IMR-90 (cell line): ENCODE results near the gene COL9A3. TPM values are rescaled to one million over a fixed set of nuclear protein-coding genes. Genes with fewer than 3 reads are reported as not detected.

Source experiments
- ATAC-seq: fragments of 200-7000 bp; cut with Tn5 transposase; 2 replicates; pipeline ENCODE4 v1.9.1; 2020; ENCODE audit warnings: low read depth, mild to moderate bottlenecking, moderate library complexity
- BruUV-seq: library from RNA; stranded (reverse); fragments of 400-500 nt; replicated peaks from 2 replicates; lab custom pipeline; 2021; lab: Mats Ljungman, UMichigan
- CTCF ChIA-PET: fragments of 300-600 bp; formaldehyde crosslinking; extraction: SDS; loops from one replicate; lab custom pipeline; 2021; ENCODE audit warnings: antibody characterized with exemption; lab: Yijun Ruan, JAX
- POLR2A ChIA-PET: fragments of 300-600 bp; sonication (Branson Sonifier 250); formaldehyde crosslinking; loops from one replicate; lab custom pipeline; 2022; ENCODE audit warnings: antibody characterized with exemption; ENCODE audit not compliant: unreplicated experiment; lab: Charles Lee
- DNase-seq: peaks from one replicate; pipeline ENCODE4 v3.0.0; 2013
- H2AFZ ChIP-seq: replicated peaks from 2 replicates; pipeline ENCODE3; 2013; ENCODE audit warnings: low read length, mild to moderate bottlenecking; ENCODE audit not compliant: poor library complexity
- H2AK5ac ChIP-seq: 2 replicates; pipeline ENCODE4 v1.6.1; 2013; ENCODE audit warnings: low read depth, low read length, inconsistent platforms
- H2AK9ac ChIP-seq: replicated peaks from 2 replicates; pipeline ENCODE3; 2013; ENCODE audit warnings: mild to moderate bottlenecking, low read depth, low read length, moderate library complexity; ENCODE audit not compliant: poor library complexity
- H2BK120ac ChIP-seq: 2 replicates; pipeline ENCODE4 v1.6.1; 2013; ENCODE audit warnings: low read depth, low read length, inconsistent platforms
- H2BK15ac ChIP-seq: 3 replicates; pipeline ENCODE4 v1.6.1; 2013; ENCODE audit warnings: low read depth, low read length, inconsistent platforms
- H2BK20ac ChIP-seq: 2 replicates; pipeline ENCODE4 v1.6.1; 2013; ENCODE audit warnings: low read depth, mild to moderate bottlenecking, inconsistent platforms, low read length, moderate library complexity
- H2BK5ac ChIP-seq: 2 replicates; pipeline ENCODE4 v1.6.1; 2013; ENCODE audit warnings: mild to moderate bottlenecking, low read depth, low read length, inconsistent platforms; ENCODE audit not compliant: poor library complexity, severe bottlenecking
- H3K14ac ChIP-seq: replicated peaks from 2 replicates; pipeline ENCODE4 v1.6.1; 2013; ENCODE audit warnings: low read depth, low read length, inconsistent platforms
- H3K18ac ChIP-seq: 2 replicates; pipeline ENCODE4 v1.6.1; 2013; ENCODE audit warnings: low read depth, low read length, control low read depth
- H3K23ac ChIP-seq: 2 replicates; pipeline ENCODE4 v1.6.1; 2013; ENCODE audit warnings: low read depth, low read length, inconsistent platforms
- H3K27ac ChIP-seq: 2 replicates; pipeline ENCODE4 v1.5.1; 2013; ENCODE audit warnings: mild to moderate bottlenecking, control low read depth, low read length; ENCODE audit not compliant: insufficient read depth
- H3K27me3 ChIP-seq: 2 replicates; pipeline ENCODE4 v1.6.1; 2013; ENCODE audit warnings: low read length; ENCODE audit not compliant: control insufficient read depth, insufficient read depth
- H3K36me3 ChIP-seq: 2 replicates; pipeline ENCODE4 v1.6.1; 2013; ENCODE audit warnings: low read length, mixed read lengths; ENCODE audit not compliant: control insufficient read depth, insufficient read depth
- H3K4ac ChIP-seq: 2 replicates; pipeline ENCODE4 v1.6.1; 2013; ENCODE audit warnings: low read depth, low read length, inconsistent platforms
- H3K4me1 ChIP-seq: 2 replicates; pipeline ENCODE4 v1.6.1; 2013; ENCODE audit warnings: low read length, mixed read lengths; ENCODE audit not compliant: control insufficient read depth, insufficient read depth
- H3K4me2 ChIP-seq: 2 replicates; pipeline ENCODE4 v1.6.1; 2013; ENCODE audit warnings: low read depth, mild to moderate bottlenecking, control low read depth, low read length, moderate library complexity
- H3K4me3 ChIP-seq: 2 replicates; pipeline ENCODE4 v1.5.1; 2013; ENCODE audit warnings: low read depth, mild to moderate bottlenecking, control low read depth, low read length, moderate library complexity; ENCODE audit not compliant: insufficient read depth
- H3K56ac ChIP-seq: 2 replicates; pipeline ENCODE4 v1.6.1; 2013; ENCODE audit warnings: low read length, inconsistent platforms; ENCODE audit not compliant: insufficient read depth; ENCODE audit errors: extremely low read depth
- H3K79me1 ChIP-seq, 2 experiments: 2 replicates each; pipeline ENCODE4 v1.6.1; 2013; ENCODE audit warnings: low read length in 2 of 2, inconsistent platforms in 1 of 2, low read depth in 1 of 2
- H3K9ac ChIP-seq: 2 replicates; pipeline ENCODE4 v1.6.1; 2013; ENCODE audit warnings: low read depth, low read length, control low read depth
- H3K9me1 ChIP-seq: 2 replicates; pipeline ENCODE4 v1.6.1; 2013; ENCODE audit warnings: low read length, inconsistent platforms; ENCODE audit not compliant: insufficient read depth
- H3K9me3 ChIP-seq: 2 replicates; pipeline ENCODE4 v1.6.1; 2013; ENCODE audit warnings: low read length; ENCODE audit not compliant: control insufficient read depth, insufficient read depth
- H4K20me1 ChIP-seq: 2 replicates; pipeline ENCODE4 v1.6.1; 2013; ENCODE audit warnings: low read length, inconsistent platforms; ENCODE audit not compliant: insufficient read depth
- H4K5ac ChIP-seq: 2 replicates; pipeline ENCODE4 v1.6.1; 2013; ENCODE audit warnings: mild to moderate bottlenecking, low read depth, low read length, control low read depth
- H4K8ac ChIP-seq, 2 experiments: 2 replicates each; pipeline ENCODE4 v1.6.1; 2013; ENCODE audit warnings: low read depth in 2 of 2, low read length in 2 of 2, control low read depth in 1 of 2, inconsistent platforms in 1 of 2
- H4K91ac ChIP-seq: 2 replicates; pipeline ENCODE4 v1.6.1; 2013; ENCODE audit warnings: low read depth, low read length, inconsistent platforms; ENCODE audit not compliant: insufficient read depth
- BHLHE40 ChIP-seq: fragments of 150-350 bp; IDR thresholded peaks from 2 replicates; pipeline ENCODE4 v1.6.1; 2016; ENCODE audit warnings: mild to moderate bottlenecking, low read depth, low read length
- CEBPB ChIP-seq: IDR thresholded peaks from 2 replicates; pipeline ENCODE4 v1.6.1; 2012; ENCODE audit warnings: low read depth, low read length, improper control_type of control experiment
- CTCF ChIP-seq: conservative IDR thresholded peaks from 2 replicates; pipeline ENCODE4 v1.5.1; 2012; ENCODE audit warnings: mild to moderate bottlenecking, low read depth, low read length, improper control_type of control experiment
- MAFK ChIP-seq: IDR thresholded peaks from 2 replicates; pipeline ENCODE4 v1.6.1; 2012; ENCODE audit warnings: low read depth, low read length, improper control_type of control experiment
- MAZ ChIP-seq: IDR thresholded peaks from 2 replicates; pipeline ENCODE4 v1.6.1; 2012; ENCODE audit warnings: low read depth, mild to moderate bottlenecking, low read length, improper control_type of control experiment, moderate library complexity, borderline replicate concordance
- MXI1 ChIP-seq: IDR thresholded peaks from 2 replicates; pipeline ENCODE4 v1.6.1; 2012; ENCODE audit warnings: low read depth, mild to moderate bottlenecking, low read length, moderate library complexity, borderline replicate concordance
- POLR2A ChIP-seq: IDR thresholded peaks from 2 replicates; pipeline ENCODE4 v1.6.1; 2012; ENCODE audit warnings: mild to moderate bottlenecking, low read depth, low read length
- RAD21 ChIP-seq: IDR thresholded peaks from 2 replicates; pipeline ENCODE4 v1.6.1; 2012; ENCODE audit warnings: low read length, improper control_type of control experiment
- RFX5 ChIP-seq: IDR thresholded peaks from 2 replicates; pipeline ENCODE4 v1.8.0; 2012; ENCODE audit warnings: low read depth, mild to moderate bottlenecking, low read length, moderate library complexity
- WGBS, 2 experiments: methylation state at CpG; one replicate each; pipeline versions ENCODE4 v1.1.5 to v1.1.7; 2013; ENCODE audit warnings: missing lambda C conversion rate in 2 of 2; ENCODE audit not compliant: insufficient read length in 1 of 2; ENCODE audit errors: extremely low coverage in 2 of 2; 5-methylcytosine and 5-hydroxymethylcytosine counted together
- dilution Hi-C: fragments of 300-500 bp; cut with HindIII; formaldehyde crosslinking; loops from one replicate; pipeline ENCODE4 v1.14.3; 2018; ENCODE audit warnings: low sequenced_read_pairs; ENCODE audit not compliant: unreplicated experiment
- in situ Hi-C: fragments of 300-500 bp; cut with MboI; formaldehyde crosslinking; loops from 3 replicates; pipeline ENCODE4 v1.14.3; 2019; ENCODE audit warnings: low sequenced_read_pairs, inconsistent platforms, mixed read lengths
- intact Hi-C: fragments of 100-400 bp; cut with micrococcal nuclease; formaldehyde crosslinking; loops from 2 replicates; pipeline ENCODE4 v1.10.0; 2022
- polyA plus RNA-seq, 3 experiments: library from polyadenylated mRNA; depleted of rRNA; stranded (reverse); fragments of >200 nt; gene quantifications; 2 replicates each; pipeline ENCODE4 v1.2.3, GENCODE V29; 2012; ENCODE audit warnings: low replicate concordance in 1 of 3
- total RNA-seq: library from RNA; depleted of rRNA; stranded (reverse); fragments of >200 nt; gene quantifications from 2 replicates; pipeline ENCODE4 v1.2.3, GENCODE V29; 2012
- TF ChIP-seq, protein P1 (sequence below): fragments of 150-350 bp; IDR thresholded peaks from 2 replicates; pipeline ENCODE4 v1.6.1; 2017; ENCODE audit warnings: mild to moderate bottlenecking, antibody characterized with exemption, low read length, low read depth

The COL9A3 gene
- total and polyA plus RNA-seq, 2 of the 4 experiments (the other 2 are of a cell fraction): 0.36 to 1.4 TPM

DNA sequence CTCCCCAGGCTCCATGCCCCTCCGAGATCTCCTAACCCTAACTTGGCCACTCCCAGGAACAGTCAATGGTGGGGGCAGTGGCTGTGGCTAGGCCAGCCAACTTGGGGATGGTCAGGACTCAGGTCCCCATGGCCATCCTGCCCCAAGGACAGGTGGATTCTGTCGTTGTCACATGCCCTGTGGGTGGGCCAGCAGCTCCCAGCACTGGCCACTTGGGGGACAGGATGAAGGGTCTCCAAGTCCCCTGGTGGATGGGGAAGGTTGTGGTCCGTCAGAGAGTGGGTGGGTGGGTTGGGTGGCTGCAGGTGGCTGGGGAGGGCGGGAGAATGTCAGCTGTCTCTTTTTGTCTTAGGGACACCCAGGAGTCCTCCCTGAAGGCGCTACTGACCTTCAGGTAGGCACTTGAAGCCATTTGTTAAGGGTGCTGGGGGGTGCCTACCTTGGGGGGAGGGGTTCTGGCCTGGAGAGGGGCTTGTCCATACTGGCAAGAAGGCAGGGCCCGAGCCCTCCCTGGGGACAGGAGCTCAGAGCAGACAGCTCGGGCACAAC, 5.5 kb downstream of the COL9A3 start:
- Histone ChIP-seq H2AFZ (no peak overlapping the region), H3K27me3 (peaks cover 6% of the 10 kb centered on the region; the same call in 1 of the 2 replicates), H4K91ac (no peak overlapping the region), H3K4me2 (no peak overlapping the region), H3K36me3 (no peaks in the 10 kb centered on the region), H2BK120ac (no peak overlapping the region), H3K18ac (no peak overlapping the region), H4K20me1 (no peaks in the 10 kb centered on the region), H3K23ac (no peak overlapping the region), H2AK5ac (no peak overlapping the region), H4K5ac (no peak overlapping the region), H3K9ac (no peak overlapping the region), H2AK9ac (no peak overlapping the region), H2BK15ac (no peak overlapping the region), H3K9me3 (no peaks in the 10 kb centered on the region), H3K14ac (no peak overlapping the region), H3K4ac (no peak overlapping the region), H3K27ac (no peak overlapping the region), H3K4me1 (peaks cover 14% of the 10 kb centered on the region), H4K8ac (no peak overlapping the region), H3K9me1 (no peaks in the 10 kb centered on the region), H2BK5ac (no peak overlapping the region), H3K4me3 (no peak overlapping the region), H3K56ac (no peak overlapping the region), H2BK20ac (no peak overlapping the region), H3K79me1 (no peaks in the 10 kb centered on the region)
- no peak for ATAC-seq
- no TSS peak for BruUV-seq
- TF ChIP-seq CTCF (no peak), MXI1 (no peak), MAFK (no peak), RAD21 (no peak), BHLHE40 (no peak), CEBPB (no peak), RFX5 (no peak), POLR2A (no peak), MAZ (no peak)
- TF ChIP-seq, protein P1, sequence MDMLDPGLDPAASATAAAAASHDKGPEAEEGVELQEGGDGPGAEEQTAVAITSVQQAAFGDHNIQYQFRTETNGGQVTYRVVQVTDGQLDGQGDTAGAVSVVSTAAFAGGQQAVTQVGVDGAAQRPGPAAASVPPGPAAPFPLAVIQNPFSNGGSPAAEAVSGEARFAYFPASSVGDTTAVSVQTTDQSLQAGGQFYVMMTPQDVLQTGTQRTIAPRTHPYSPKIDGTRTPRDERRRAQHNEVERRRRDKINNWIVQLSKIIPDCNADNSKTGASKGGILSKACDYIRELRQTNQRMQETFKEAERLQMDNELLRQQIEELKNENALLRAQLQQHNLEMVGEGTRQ: no peak
- no peak for DNase-seq
- ChIA-PET CTCF (no interaction called here), POLR2A (no interaction called here)
- intact Hi-C loops (no loop called here), in situ Hi-C loops (no loop called here), dilution Hi-C loops (no loop called here)
- WGBS, 2 experiments: no CpG with 5 or more reads among the region's 7 CpGs
